OCI-LY7 (cell line): ENCODE results near the gene C1orf50. TPM values are rescaled to one million over a fixed set of nuclear protein-coding genes. Genes with fewer than 3 reads are reported as not detected.
A peak's percentile ranks its signal among the peaks of the same experiment; 100 is the strongest.

Experiments used
- BruUV-seq: library from RNA; stranded (reverse); fragments of 400-500 nt; replicated peaks from 2 replicates; lab custom pipeline; 2021; lab: Mats Ljungman, UMichigan
- CTCF ChIA-PET: fragments of 300-600 bp; sonication (Branson Sonifier 250); formaldehyde crosslinking; loops from one replicate; lab custom pipeline; 2022; ENCODE audit warnings: antibody characterized with exemption; ENCODE audit not compliant: unreplicated experiment; lab: Charles Lee
- POLR2A ChIA-PET: fragments of 300-600 bp; sonication (Branson Sonifier 250); formaldehyde crosslinking; loops from one replicate; lab custom pipeline; 2022; ENCODE audit warnings: antibody characterized with exemption; lab: Charles Lee
- DNase-seq: peaks from one replicate; pipeline ENCODE4 v3.0.0-alpha.2; 2015; ENCODE audit warnings: low spot score
- H2AFZ ChIP-seq: fragments of 200-600 bp; sonication (generic), shearing (Covaris generic); 2 replicates; pipeline ENCODE4 v1.6.1; 2014; ENCODE audit warnings: mild to moderate bottlenecking, antibody characterized with exemption, low read length, moderate library complexity
- H3K27ac ChIP-seq: fragments of 200-600 bp; sonication (generic); 2 replicates; pipeline ENCODE4 v1.5.1; 2014; ENCODE audit warnings: mixed run types, low read depth, mild to moderate bottlenecking, moderate library complexity, low read length, inconsistent platforms; ENCODE audit not compliant: poor library complexity, severe bottlenecking
- H3K36me3 ChIP-seq: fragments of 200-600 bp; sonication (generic); 2 replicates; pipeline ENCODE4 v1.6.1; 2014; ENCODE audit warnings: mild to moderate bottlenecking, antibody characterized with exemption, low read length, moderate library complexity, mixed read lengths; ENCODE audit not compliant: insufficient read depth
- H3K4me1 ChIP-seq: fragments of 200-600 bp; sonication (generic); 2 replicates; pipeline ENCODE4 v1.5.1; 2014; ENCODE audit warnings: mild to moderate bottlenecking, low read length; ENCODE audit not compliant: insufficient read depth, poor library complexity, severe bottlenecking
- H3K4me2 ChIP-seq: fragments of 200-600 bp; sonication (generic); 2 replicates; pipeline ENCODE4 v1.6.1; 2014; ENCODE audit warnings: mild to moderate bottlenecking, low read length
- H3K4me3 ChIP-seq: fragments of 200-600 bp; sonication (generic); 2 replicates; pipeline ENCODE4 v1.5.1; 2014; ENCODE audit warnings: mild to moderate bottlenecking, low read depth, low read length; ENCODE audit not compliant: poor library complexity, severe bottlenecking
- H3K79me2 ChIP-seq: fragments of 200-600 bp; sonication (generic); 2 replicates; pipeline ENCODE4 v1.6.1; 2016; ENCODE audit warnings: low read depth, mild to moderate bottlenecking, low read length, moderate library complexity, mixed read lengths; ENCODE audit not compliant: insufficient read depth
- H3K9me2 ChIP-seq: fragments of 200-600 bp; sonication (generic); 2 replicates; pipeline ENCODE4 v1.6.1; 2016; ENCODE audit warnings: mild to moderate bottlenecking, low read length, mixed read lengths; ENCODE audit not compliant: insufficient read depth
- H3K9me3 ChIP-seq: fragments of 200-600 bp; sonication (generic); 2 replicates; pipeline ENCODE4 v1.6.1; 2014; ENCODE audit warnings: mild to moderate bottlenecking, mixed run types, low read length, mixed read lengths
- H4K20me1 ChIP-seq: fragments of 200-600 bp; sonication (generic); 2 replicates; pipeline ENCODE4 v1.6.1; 2014; ENCODE audit warnings: mild to moderate bottlenecking, antibody characterized with exemption, low read length, moderate library complexity, mixed read lengths; ENCODE audit not compliant: insufficient read depth
- EZH2phosphoT487 ChIP-seq: fragments of 200-600 bp; sonication (generic); IDR thresholded peaks from 2 replicates; pipeline ENCODE4 v1.6.1; 2018; ENCODE audit warnings: low read depth, borderline replicate concordance, mild to moderate bottlenecking, mixed run types, antibody characterized with exemption, low read length, moderate library complexity, mixed read lengths
- intact Hi-C: fragments of 100-400 bp; cut with micrococcal nuclease; formaldehyde crosslinking; loops from one replicate; pipeline ENCODE4 v1.10.0; 2022; ENCODE audit not compliant: unreplicated experiment
- total RNA-seq, 2 experiments: library from RNA; depleted of rRNA in 1 of 2; stranded (reverse); fragments of >200 nt in 1 of 2; shearing (Covaris generic) in 1 of 2; gene quantifications; 2 replicates each; pipeline ENCODE4 v1.2.3, GENCODE V29; 2014 to 2022
- TF ChIP-seq, protein P1 (sequence below): fragments of 200-600 bp; sonication (generic); conservative IDR thresholded peaks from 2 replicates; pipeline ENCODE4 v1.5.1; 2014; ENCODE audit warnings: mild to moderate bottlenecking, antibody characterized with exemption, low read length, moderate library complexity, mixed read lengths

The C1orf50 gene
- total RNA-seq, 2 experiments from 2014 or later = 3.2 to 9.9 TPM

- POLR2A ChIA-PET = no interaction called here
- BruUV-seq = no TSS peak
- Histone ChIP-seq H3K79me2 (peaks cover 14% of the 10 kb centered on the region), H3K36me3 (peaks cover 79% of the 10 kb centered on the region), H3K4me3 (no peak overlapping the region), H3K27ac (no peak overlapping the region), H3K9me3 (no peaks in the 10 kb centered on the region), H3K4me2 (no peak overlapping the region), H4K20me1 (no peaks in the 10 kb centered on the region), H2AFZ (no peak overlapping the region), H3K9me2 (no peaks in the 10 kb centered on the region), H3K4me1 (no peaks in the 10 kb centered on the region)
- CTCF ChIA-PET = no interaction called here
- no peak for DNase-seq
- no peak for TF ChIP-seq EZH2phosphoT487
- TF ChIP-seq, protein P1, sequence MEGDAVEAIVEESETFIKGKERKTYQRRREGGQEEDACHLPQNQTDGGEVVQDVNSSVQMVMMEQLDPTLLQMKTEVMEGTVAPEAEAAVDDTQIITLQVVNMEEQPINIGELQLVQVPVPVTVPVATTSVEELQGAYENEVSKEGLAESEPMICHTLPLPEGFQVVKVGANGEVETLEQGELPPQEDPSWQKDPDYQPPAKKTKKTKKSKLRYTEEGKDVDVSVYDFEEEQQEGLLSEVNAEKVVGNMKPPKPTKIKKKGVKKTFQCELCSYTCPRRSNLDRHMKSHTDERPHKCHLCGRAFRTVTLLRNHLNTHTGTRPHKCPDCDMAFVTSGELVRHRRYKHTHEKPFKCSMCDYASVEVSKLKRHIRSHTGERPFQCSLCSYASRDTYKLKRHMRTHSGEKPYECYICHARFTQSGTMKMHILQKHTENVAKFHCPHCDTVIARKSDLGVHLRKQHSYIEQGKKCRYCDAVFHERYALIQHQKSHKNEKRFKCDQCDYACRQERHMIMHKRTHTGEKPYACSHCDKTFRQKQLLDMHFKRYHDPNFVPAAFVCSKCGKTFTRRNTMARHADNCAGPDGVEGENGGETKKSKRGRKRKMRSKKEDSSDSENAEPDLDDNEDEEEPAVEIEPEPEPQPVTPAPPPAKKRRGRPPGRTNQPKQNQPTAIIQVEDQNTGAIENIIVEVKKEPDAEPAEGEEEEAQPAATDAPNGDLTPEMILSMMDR = no peak
- intact Hi-C loops = no loop called here
These were observed 8.0 kb downstream of the C1orf50 start for GRCh38 chr1:42774928-42775526.

- H3K27ac ChIP-seq = no peak overlapping the region
- peaks cover 1% of the 10 kb centered on the region; the same call in 1 of the 2 replicates for H3K79me2 ChIP-seq
- DNase-seq = no peak
- peaks cover 81% of the 10 kb centered on the region for H3K36me3 ChIP-seq
- CTCF ChIA-PET = interaction anchor here (1.1 kb wide), 1 partner anchor 147 kb away, joined by 3 read pairs; no protein-coding TSS in a partner anchor
- H3K4me2 ChIP-seq = no peak overlapping the region
- POLR2A ChIA-PET = no interaction called here
- no TSS peak for BruUV-seq
- no peaks in the 10 kb centered on the region for H3K4me1 ChIP-seq
- intact Hi-C loops = no loop called here
- no peaks in the 10 kb centered on the region for H3K9me3 ChIP-seq
- TF ChIP-seq, protein P1 = no peak
- TF ChIP-seq EZH2phosphoT487 = no peak
- H3K9me2 ChIP-seq = no peaks in the 10 kb centered on the region
- H2AFZ ChIP-seq = no peak overlapping the region
- no peak overlapping the region for H3K4me3 ChIP-seq
- no peaks in the 10 kb centered on the region for H4K20me1 ChIP-seq
These were observed 9.5 kb downstream of the C1orf50 start for GRCh38 chr1:42776502-42776901.

DNA sequence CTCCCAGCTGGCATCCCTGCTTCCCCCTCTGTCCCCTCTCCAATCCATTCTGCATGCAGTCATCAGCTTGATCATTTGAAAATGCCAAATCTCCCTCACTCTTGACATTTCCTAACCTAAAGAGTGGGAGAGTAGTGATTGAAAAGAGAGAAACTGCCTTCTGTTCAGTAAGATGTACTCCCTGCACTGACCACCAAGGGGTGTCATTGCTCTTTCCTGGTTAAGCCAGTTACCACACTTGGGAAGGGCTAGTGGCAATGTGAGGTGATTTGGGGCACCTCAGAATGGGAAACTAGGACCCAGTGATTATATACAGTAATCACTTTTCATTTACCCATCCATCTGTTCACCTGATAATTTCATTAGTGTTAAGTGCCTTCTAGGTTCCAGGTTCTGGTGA is 10.8 kb downstream of the C1orf50 start:
- Histone ChIP-seq H3K4me1 (no peaks in the 10 kb centered on the region), H4K20me1 (no peaks in the 10 kb centered on the region), H3K9me3 (no peaks in the 10 kb centered on the region), H3K36me3 (peaks cover 84% of the 10 kb centered on the region), H2AFZ (no peak overlapping the region), H3K9me2 (no peaks in the 10 kb centered on the region), H3K27ac (no peak overlapping the region), H3K4me2 (no peak overlapping the region), H3K4me3 (no peak overlapping the region), H3K79me2 (no peaks in the 10 kb centered on the region; the same call in 1 of the 2 replicates)
- peak; percentile 57 for DNase-seq
- TF ChIP-seq EZH2phosphoT487 = no peak
- TF ChIP-seq, protein P1 = peak; percentile 87
- BruUV-seq = no TSS peak
- ChIA-PET CTCF (no interaction called here), POLR2A (interaction anchor here (0.7 kb wide), 1 partner anchor 11 kb away, joined by 3 read pairs; the partner anchor contains the start of genes C1orf50 and P3H1)
- intact Hi-C loops = loop anchor here (1.0 to 2.0 kb wide), 2 partner anchors 135 to 295 kb away; no protein-coding TSS in a partner anchor
